Erythroblast (primary cell): Measurements from ENCODE around the gene TNIP1.

Experiments
- GATA1 ChIP-seq: IDR thresholded peaks from 2 replicates; pipeline ENCODE4 v1.6.1; 2011; ENCODE audit warnings: low read depth, mild to moderate bottlenecking, control low read depth, low read length, moderate library complexity
- POLR2A ChIP-seq: IDR thresholded peaks from 2 replicates; pipeline ENCODE4 v1.6.1; 2011; ENCODE audit warnings: mild to moderate bottlenecking, low read length

- no peak for TF ChIP-seq POLR2A
- TF ChIP-seq GATA1 = no peak
These were observed 12.6 kb upstream of the TNIP1 start for GRCh38 chr5:151093476-151093889.
